Prostate gland (tissue), 2 donors: ENCODE data around the gene BLOC1S4. TPM values are rescaled to one million over a fixed set of nuclear protein-coding genes. Genes with fewer than 3 reads are reported as not detected.

Experiments used
- DNase-seq: peaks from one replicate; pipeline ENCODE4 v3.0.0-alpha.2; 2019; ENCODE audit warnings: low spot score
- H3K27ac ChIP-seq, 2 donors: fragments of 200-600 bp; sonication (generic); 2 replicates each; pipeline ENCODE4 v1.5.1; 2017 to 2019
- H3K27me3 ChIP-seq: fragments of 200-600 bp; sonication (generic); replicated peaks from 2 replicates; pipeline ENCODE4 v1.5.1; 2019; ENCODE audit not compliant: insufficient read depth
- H3K36me3 ChIP-seq, 2 donors: fragments of 200-600 bp; sonication (generic); 1 replicate in 1 of 2; 2 replicates in 1 of 2; pipeline versions ENCODE4 v1.5.1 to v1.8.1; 2017 to 2019
- H3K4me1 ChIP-seq: fragments of 200-600 bp; sonication (generic); replicated peaks from 2 replicates; pipeline ENCODE4 v1.5.1; 2019
- H3K4me3 ChIP-seq, 2 donors: fragments of 200-600 bp; sonication (generic); 2 replicates each; pipeline ENCODE4 v1.5.1; 2017 to 2019
- H3K9me3 ChIP-seq: fragments of 200-600 bp; sonication (generic); 2 replicates; pipeline ENCODE4 v1.5.1; 2017
- POLR2A ChIP-seq: fragments of 450-650 bp; IDR thresholded peaks from one replicate; pipeline ENCODE4 v1.6.1; 2016; ENCODE audit warnings: antibody characterized with exemption, mild to moderate bottlenecking
- POLR2AphosphoS5 ChIP-seq: sonication (generic); formaldehyde crosslinking; IDR thresholded peaks from one replicate; pipeline ENCODE4 v1.6.1; 2017; ENCODE audit warnings: antibody characterized with exemption
- WGBS: methylation state at CpG from one replicate; pipeline ENCODE4 v1.1.5; 2018; 5-methylcytosine and 5-hydroxymethylcytosine counted together
- intact Hi-C: fragments of 100-400 bp; cut with DNase I; formaldehyde crosslinking; loops from one replicate; pipeline ENCODE4 v1.14.2; 2022
- total RNA-seq, 2 donors: library from RNA; depleted of rRNA; stranded (reverse); fragments of >200 nt; gene quantifications; one replicate each; pipeline ENCODE4 v1.1.0, GENCODE V29; 2016
- TF ChIP-seq, protein P1 (sequence below), 4 experiments: fragments of 200-600 bp in 2 of 4; fragments of 450-650 bp in 2 of 4; sonication (generic) in 2 of 4; IDR thresholded peaks; 1 replicate in 3 of 4; 2 replicates in 1 of 4; pipeline ENCODE4 v1.5.1; 2016 to 2019; ENCODE audit warnings: antibody characterized with exemption in 4 of 4, mild to moderate bottlenecking in 2 of 4, moderate library complexity in 2 of 4

Gene BLOC1S4
- total RNA-seq, 2 donors from 2014 or later: 20.4 to 35.2 TPM

DNA sequence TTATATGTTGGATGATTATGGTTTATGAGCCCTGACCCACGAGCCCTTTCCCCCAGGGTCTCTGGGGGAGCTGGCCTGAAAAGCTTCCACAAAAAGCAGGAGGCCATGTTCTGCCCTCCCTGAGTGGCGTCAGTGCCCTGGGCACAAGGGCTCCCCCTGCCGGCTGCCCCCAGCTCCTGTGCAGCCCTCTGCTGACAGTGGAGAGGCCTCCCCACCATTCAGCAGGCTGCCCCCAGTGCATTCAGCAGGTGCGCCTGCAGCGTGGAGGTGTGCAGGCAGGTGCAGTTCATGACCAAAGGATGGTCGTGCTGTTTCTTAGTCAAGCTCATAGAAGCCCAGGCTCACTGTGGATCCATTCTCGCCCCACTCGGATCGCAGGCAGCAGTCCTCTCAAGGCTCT is 34.8 kb upstream of the BLOC1S4 start:
- H3K9me3 ChIP-seq: no peaks in the 10 kb centered on the region
- intact Hi-C loops: no loop called here
- 85% methylated on average over 9 of the region's 9 CpGs for WGBS

DNA sequence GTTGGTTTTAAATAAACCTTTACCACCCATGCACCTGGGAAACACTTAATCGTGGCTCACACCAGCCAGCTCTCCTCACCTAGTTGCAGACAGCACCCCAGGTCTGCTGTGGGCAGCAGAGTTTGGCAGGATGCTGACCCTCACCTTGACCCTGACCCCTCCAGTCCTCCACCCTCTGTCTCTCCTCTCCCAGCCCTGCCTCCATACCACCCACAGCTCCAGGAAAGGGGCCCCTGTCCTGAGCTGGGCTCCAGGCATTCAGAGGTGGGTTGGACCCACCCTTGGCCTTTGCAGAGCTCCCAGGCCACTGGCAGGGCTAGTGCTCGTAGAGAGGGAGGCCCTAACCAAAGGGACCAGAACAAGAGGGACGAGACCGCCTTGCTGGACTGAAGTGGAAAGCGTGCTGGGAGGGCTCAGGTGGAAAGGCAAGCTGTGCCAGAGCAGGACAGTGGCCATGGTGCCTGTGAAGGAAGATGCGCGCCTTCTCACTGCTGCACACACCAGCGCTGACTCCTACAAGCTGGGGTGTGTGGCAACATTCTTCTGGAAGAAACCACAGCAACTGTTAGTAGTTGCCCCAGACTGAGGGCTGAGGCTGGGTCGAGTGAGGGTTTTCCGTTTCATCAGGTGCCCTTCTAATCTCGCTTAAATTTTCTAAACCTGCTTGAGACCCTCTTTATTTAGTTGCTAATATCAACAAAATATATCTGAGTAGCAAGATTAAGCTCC is 32.9 kb upstream of the BLOC1S4 start:
- no peak for DNase-seq
- H3K36me3 ChIP-seq: no peaks in the 10 kb centered on the region
- no peak overlapping the region for H3K4me3 ChIP-seq
- H3K27me3 ChIP-seq: no peaks in the 10 kb centered on the region
- intact Hi-C loops: no loop called here
- WGBS: 88% methylated on average over 11 of the region's 11 CpGs
- TF ChIP-seq POLR2AphosphoS5 (no peak), POLR2A (no peak)
- TF ChIP-seq, protein P1, sequence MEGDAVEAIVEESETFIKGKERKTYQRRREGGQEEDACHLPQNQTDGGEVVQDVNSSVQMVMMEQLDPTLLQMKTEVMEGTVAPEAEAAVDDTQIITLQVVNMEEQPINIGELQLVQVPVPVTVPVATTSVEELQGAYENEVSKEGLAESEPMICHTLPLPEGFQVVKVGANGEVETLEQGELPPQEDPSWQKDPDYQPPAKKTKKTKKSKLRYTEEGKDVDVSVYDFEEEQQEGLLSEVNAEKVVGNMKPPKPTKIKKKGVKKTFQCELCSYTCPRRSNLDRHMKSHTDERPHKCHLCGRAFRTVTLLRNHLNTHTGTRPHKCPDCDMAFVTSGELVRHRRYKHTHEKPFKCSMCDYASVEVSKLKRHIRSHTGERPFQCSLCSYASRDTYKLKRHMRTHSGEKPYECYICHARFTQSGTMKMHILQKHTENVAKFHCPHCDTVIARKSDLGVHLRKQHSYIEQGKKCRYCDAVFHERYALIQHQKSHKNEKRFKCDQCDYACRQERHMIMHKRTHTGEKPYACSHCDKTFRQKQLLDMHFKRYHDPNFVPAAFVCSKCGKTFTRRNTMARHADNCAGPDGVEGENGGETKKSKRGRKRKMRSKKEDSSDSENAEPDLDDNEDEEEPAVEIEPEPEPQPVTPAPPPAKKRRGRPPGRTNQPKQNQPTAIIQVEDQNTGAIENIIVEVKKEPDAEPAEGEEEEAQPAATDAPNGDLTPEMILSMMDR (IDR thresholded peaks at IDR 0.05): no peak
- no peaks in the 10 kb centered on the region for H3K9me3 ChIP-seq
- no peaks in the 10 kb centered on the region for H3K4me1 ChIP-seq
- H3K27ac ChIP-seq: no peak overlapping the region

More for the DNA sequence above, 34.8 kb upstream of the BLOC1S4 start:
- Histone ChIP-seq H3K4me3 (no peak overlapping the region), H3K27me3 (no peaks in the 10 kb centered on the region), H3K4me1 (peaks cover 9% of the 10 kb centered on the region), H3K36me3 (no peaks in the 10 kb centered on the region), H3K27ac (no peak overlapping the region)
- TF ChIP-seq POLR2AphosphoS5: no peak
- TF ChIP-seq, protein P1 (IDR thresholded peaks at IDR 0.05): no peak
- TF ChIP-seq POLR2A: no peak
- DNase-seq: no peak

- Histone ChIP-seq H3K4me1 (peaks cover 12% of the 10 kb centered on the region), H3K27me3 (no peaks in the 10 kb centered on the region), H3K9me3 (no peaks in the 10 kb centered on the region), H3K36me3 (no peaks in the 10 kb centered on the region), H3K27ac (no peak overlapping the region), H3K4me3 (no peak overlapping the region)
- intact Hi-C loops: no loop called here
- TF ChIP-seq, protein P1 (IDR thresholded peaks at IDR 0.05): no peak
- TF ChIP-seq POLR2AphosphoS5 (no peak), POLR2A (no peak)
- WGBS: 91% methylated on average over 11 of the region's 11 CpGs
- no peak for DNase-seq
Observed at GRCh38 chr4:6684656-6685055, 31.3 kb upstream of the BLOC1S4 start.

DNA sequence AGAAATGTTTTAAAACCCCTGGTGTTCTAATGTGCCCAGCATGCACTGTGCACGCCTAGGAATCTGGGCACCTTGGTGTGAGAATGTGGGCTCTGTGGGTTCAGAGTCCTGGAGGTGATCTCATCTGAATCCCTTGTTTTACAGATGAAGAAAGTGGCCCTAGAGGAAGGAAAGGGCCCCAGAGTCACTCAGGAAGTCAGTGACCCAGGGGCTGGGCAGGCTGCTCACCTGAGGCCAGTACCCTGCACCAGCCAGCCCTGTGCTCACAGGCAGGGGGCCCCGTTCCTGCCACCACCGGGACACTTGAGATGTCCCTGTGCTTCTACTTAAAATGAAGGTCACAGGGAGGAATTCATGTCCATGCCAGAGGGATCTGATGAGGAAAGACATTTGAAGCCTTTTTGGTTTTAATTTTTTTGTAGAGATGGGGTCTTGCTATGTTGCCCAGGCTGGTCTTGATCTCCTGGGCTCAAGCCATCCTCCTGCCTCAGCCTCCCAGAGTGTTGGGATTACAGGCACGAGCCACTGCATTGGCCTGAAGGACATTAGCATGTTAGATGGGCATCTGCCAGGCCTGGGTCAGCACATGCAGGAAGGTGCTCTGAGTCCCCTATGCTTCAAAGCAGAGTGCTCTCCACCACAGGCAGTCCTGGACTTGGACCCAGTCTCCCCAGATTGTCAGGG is 29.7 kb upstream of the BLOC1S4 start:
- Histone ChIP-seq H3K27ac (no peak overlapping the region), H3K4me3 (no peak overlapping the region), H3K27me3 (no peaks in the 10 kb centered on the region), H3K36me3 (no peaks in the 10 kb centered on the region), H3K4me1 (peaks cover 14% of the 10 kb centered on the region), H3K9me3 (no peaks in the 10 kb centered on the region)
- intact Hi-C loops: no loop called here
- DNase-seq: no peak
- 79% methylated on average over 4 of the region's 4 CpGs for WGBS
- TF ChIP-seq, protein P1 (IDR thresholded peaks at IDR 0.05): no peak
- TF ChIP-seq POLR2AphosphoS5: no peak
- TF ChIP-seq POLR2A: no peak
